HCT116 (cell line): ENCODE results near the gene CUBN. TPM values are rescaled to one million over a fixed set of nuclear protein-coding genes. Genes with fewer than 3 reads are reported as not detected.

ENCODE experiments used
- ATAC-seq: fragments of 200-7000 bp; cut with Tn5 transposase; 2 replicates; pipeline ENCODE4 v1.9.1; 2020; ENCODE audit warnings: mild to moderate bottlenecking, moderate library complexity
- BruUV-seq: library from RNA; stranded (reverse); fragments of 400-500 nt; replicated peaks from 2 replicates; lab custom pipeline; 2021; lab: Mats Ljungman, UMichigan
- CTCF ChIA-PET: fragments of 300-600 bp; sonication (Branson Sonifier 250); formaldehyde crosslinking; loops from one replicate; lab custom pipeline; 2021; ENCODE audit warnings: antibody characterized with exemption; lab: Charles Lee
- POLR2A ChIA-PET: fragments of 300-600, 350-600 bp; sonication (Branson Sonifier 250); formaldehyde crosslinking; loops from one replicate; lab custom pipeline; 2021; ENCODE audit warnings: antibody characterized with exemption; lab: Charles Lee
- RAD21 ChIA-PET, 2 experiments: fragments of 300-600 bp; sonication (Branson Sonifier 250); formaldehyde crosslinking; loops; one replicate each; lab custom pipeline; 2023; ENCODE audit warnings: low total read pairs in 2 of 2; ENCODE audit not compliant: uncharacterized antibody in 2 of 2, unreplicated experiment in 2 of 2, low non-redundant PET in 1 of 2; lab: Charles Lee
- DNase-seq: peaks from one replicate; pipeline ENCODE4 v3.0.0-alpha.2; 2010; ENCODE audit warnings: low read depth, low spot score
- H2AFZ ChIP-seq: fragments of 200-600 bp; shearing (Covaris generic), sonication (generic); 2 replicates; pipeline ENCODE4 v1.6.1; 2017; ENCODE audit warnings: low read depth, mixed run types, mixed read lengths, antibody characterized with exemption, low read length; ENCODE audit not compliant: poor library complexity, severe bottlenecking
- H3K27ac ChIP-seq: 2 replicates; pipeline ENCODE4 v1.5.1; 2012; ENCODE audit warnings: low read depth, low read length
- H3K27me3 ChIP-seq: fragments of 200-600 bp; sonication (generic); 2 replicates; pipeline ENCODE4 v1.6.1; 2016; ENCODE audit warnings: mixed run types, low read length, mixed read lengths; ENCODE audit not compliant: insufficient read depth
- H3K36me3 ChIP-seq, 2 experiments: fragments of 200-500 bp in 1 of 2; fragments of 200-600 bp in 1 of 2; sonication (Bioruptor generic) in 1 of 2; sonication (generic) in 1 of 2; 2 replicates each; pipeline versions ENCODE4 v1.5.1 to v1.6.1; 2014 to 2016; ENCODE audit warnings: low read length in 2 of 2, inconsistent platforms in 1 of 2, mixed read lengths in 1 of 2, mixed run types in 1 of 2; ENCODE audit not compliant: insufficient read depth in 2 of 2, control insufficient read depth in 1 of 2
- H3K4me1 ChIP-seq, 2 experiments: fragments of 200-600 bp in 1 of 2; sonication (generic) in 1 of 2; 2 replicates each; pipeline versions ENCODE4 v1.5.1 to v1.6.1; 2012 to 2017; ENCODE audit warnings: low read length in 2 of 2, inconsistent platforms in 1 of 2, mild to moderate bottlenecking in 1 of 2, mixed read lengths in 1 of 2, mixed run types in 1 of 2, moderate library complexity in 1 of 2; ENCODE audit not compliant: insufficient read depth in 2 of 2, control insufficient read depth in 1 of 2
- H3K4me2 ChIP-seq: fragments of 200-600 bp; sonication (generic); 2 replicates; pipeline ENCODE4 v1.6.1; 2017; ENCODE audit warnings: mixed run types, low read length, mixed read lengths
- H3K4me3 ChIP-seq, 2 experiments: fragments of 200-600 bp in 1 of 2; sonication (generic) in 1 of 2; replicated peaks in 1 of 2; 2 replicates each; pipeline ENCODE4 v1.5.1; 2011 to 2016; ENCODE audit warnings: low read length in 2 of 2, control low read depth in 1 of 2, low read depth in 1 of 2, mild to moderate bottlenecking in 1 of 2, mixed read lengths in 1 of 2, mixed run types in 1 of 2
- H3K79me2 ChIP-seq: fragments of 200-600 bp; sonication (generic); 2 replicates; pipeline ENCODE4 v1.6.1; 2017; ENCODE audit warnings: mild to moderate bottlenecking, mixed run types, low read length, moderate library complexity, mixed read lengths; ENCODE audit not compliant: insufficient read depth
- H3K9ac ChIP-seq: fragments of 200-600 bp; sonication (generic); 2 replicates; pipeline ENCODE4 v1.6.1; 2016; ENCODE audit warnings: low read length, mixed read lengths
- H3K9me2 ChIP-seq: fragments of 200-600 bp; sonication (generic), shearing (Covaris generic); 2 replicates; pipeline ENCODE4 v1.6.1; 2017; ENCODE audit warnings: mixed run types, mild to moderate bottlenecking, moderate library complexity; ENCODE audit not compliant: insufficient read depth
- H3K9me3 ChIP-seq, 2 experiments: fragments of 200-500 bp in 1 of 2; fragments of 200-600 bp in 1 of 2; sonication (Bioruptor generic) in 1 of 2; sonication (generic) in 1 of 2; 2 replicates each; pipeline ENCODE4 v1.6.1; 2014 to 2017; ENCODE audit warnings: low read length in 2 of 2, mixed read lengths in 2 of 2, inconsistent platforms in 1 of 2, low read depth in 1 of 2, mild to moderate bottlenecking in 1 of 2, mixed run types in 1 of 2, moderate library complexity in 1 of 2; ENCODE audit not compliant: control insufficient read depth in 1 of 2, insufficient read depth in 1 of 2
- H4K20me1 ChIP-seq: fragments of 200-600 bp; sonication (generic), shearing (Covaris generic); 2 replicates; pipeline ENCODE4 v1.6.1; 2017; ENCODE audit warnings: mixed run types, mild to moderate bottlenecking, moderate library complexity; ENCODE audit not compliant: insufficient read depth
- EGR1 ChIP-seq: IDR thresholded peaks from 2 replicates; pipeline ENCODE4 v1.6.1; 2012; ENCODE audit warnings: low read depth
- ELF1 ChIP-seq: IDR thresholded peaks from 2 replicates; pipeline ENCODE4 v1.6.1; 2012; ENCODE audit warnings: low read depth, borderline replicate concordance
- EZH2phosphoT487 ChIP-seq: fragments of 200-600 bp; IDR thresholded peaks from 2 replicates; pipeline ENCODE4 v1.6.1; 2018; ENCODE audit warnings: antibody characterized with exemption, borderline replicate concordance
- FOSL1 ChIP-seq: IDR thresholded peaks from 2 replicates; pipeline ENCODE4 v1.6.1; 2012; ENCODE audit warnings: low read depth
- JUND ChIP-seq: IDR thresholded peaks from 2 replicates; pipeline ENCODE4 v1.6.1; 2012
- MAX ChIP-seq: IDR thresholded peaks from 2 replicates; pipeline ENCODE4 v1.6.1; 2012
- POLR2AphosphoS5 ChIP-seq: IDR thresholded peaks from 2 replicates; pipeline ENCODE4 v1.6.1; 2011; ENCODE audit warnings: mild to moderate bottlenecking, low read depth, low read length, moderate library complexity
- RAD21 ChIP-seq: IDR thresholded peaks from 2 replicates; pipeline ENCODE4 v1.6.1; 2012; ENCODE audit warnings: low read depth, mild to moderate bottlenecking
- REST ChIP-seq: IDR thresholded peaks from 2 replicates; pipeline ENCODE4 v1.6.1; 2012; ENCODE audit warnings: low read depth
- SRF ChIP-seq: IDR thresholded peaks from 2 replicates; pipeline ENCODE4 v1.6.1; 2012; ENCODE audit warnings: low read depth
- YY1 ChIP-seq: IDR thresholded peaks from 2 replicates; pipeline ENCODE4 v1.6.1; 2011; ENCODE audit warnings: low read length, low read depth, moderate library complexity, mild to moderate bottlenecking; ENCODE audit not compliant: insufficient replicate concordance; ENCODE audit errors: extremely low read depth
- ZBTB33 ChIP-seq: IDR thresholded peaks from 2 replicates; pipeline ENCODE4 v1.6.1; 2011; ENCODE audit warnings: mild to moderate bottlenecking, low read length, moderate library complexity; ENCODE audit not compliant: insufficient replicate concordance; ENCODE audit errors: extremely low read depth
- ZFX ChIP-seq: fragments of 450-650 bp; IDR thresholded peaks from 2 replicates; pipeline ENCODE4 v1.6.1; 2017
- intact Hi-C: fragments of 100-400 bp; cut with micrococcal nuclease; formaldehyde crosslinking; loops from 2 replicates; pipeline ENCODE4 v1.10.0; 2022
- total RNA-seq: library from RNA; stranded (reverse); gene quantifications from one replicate; pipeline ENCODE4 v1.2.1, GENCODE V29; 2021; ENCODE audit not compliant: unreplicated experiment

The CUBN gene
- total RNA-seq, 1 experiment from 2014 or later, result 1.2 TPM

GRCh38 chr10:16976803-16977202 is 152.8 kb downstream of the CUBN start:
- no peaks in the 10 kb centered on the region for H3K4me1 ChIP-seq
- RAD21 ChIA-PET, result no interaction called here
- no peak overlapping the region for H2AFZ ChIP-seq
- no peak overlapping the region for H3K27ac ChIP-seq
- H3K4me3 ChIP-seq, result no peak overlapping the region
- H3K36me3 ChIP-seq, result no peaks in the 10 kb centered on the region
- no peak overlapping the region for H3K9ac ChIP-seq
- H4K20me1 ChIP-seq, result no peaks in the 10 kb centered on the region
- no peak overlapping the region for H3K4me2 ChIP-seq
- ATAC-seq (no peak), DNase-seq (no peak)
- TF ChIP-seq EZH2phosphoT487 (no peak), MAX (no peak), EGR1 (no peak), JUND (no peak), FOSL1 (no peak), ZBTB33 (no peak), ZFX (no peak), ELF1 (no peak), SRF (no peak), REST (no peak), YY1 (no peak), RAD21 (no peak), POLR2AphosphoS5 (no peak)
- no peaks in the 10 kb centered on the region for H3K79me2 ChIP-seq
- no peaks in the 10 kb centered on the region for H3K27me3 ChIP-seq
- no peaks in the 10 kb centered on the region for H3K9me2 ChIP-seq
- no peaks in the 10 kb centered on the region for H3K9me3 ChIP-seq
- CTCF ChIA-PET, result no interaction called here
- no TSS peak for BruUV-seq
- intact Hi-C loops, result no loop called here
- POLR2A ChIA-PET, result no interaction called here
